K562 (cell line): ENCODE measurements around the gene QRICH1.

Source experiments
- DDX20 ChIP-seq: fragments of 450-650 bp; IDR thresholded peaks from 2 replicates; pipeline ENCODE4 v1.6.1; 2016; ENCODE audit warnings: missing genetic modification characterization, low read depth, mild to moderate bottlenecking, missing compliant biosample characterization, moderate library complexity
- GABPB2 ChIP-seq: fragments of 250-450 bp; sonication (Bioruptor Pico); conservative IDR thresholded peaks from 2 replicates; pipeline ENCODE4 v1.5.1; 2021; ENCODE audit warnings: mild to moderate bottlenecking
- NFXL1 ChIP-seq: fragments of 450-650 bp; formaldehyde crosslinking; IDR thresholded peaks from 2 replicates; pipeline ENCODE4 v1.4.0; 2021; ENCODE audit warnings: mild to moderate bottlenecking
- SIN3A ChIP-seq, 2 experiments: fragments of 150-350 bp in 1 of 2; IDR thresholded peaks; 2 replicates each; pipeline ENCODE4 v1.6.1; 2011 to 2016; ENCODE audit warnings: borderline replicate concordance in 2 of 2, low read depth in 2 of 2, low read length in 2 of 2, mild to moderate bottlenecking in 2 of 2, moderate library complexity in 2 of 2; ENCODE audit not compliant: control insufficient read depth in 1 of 2
- SMC3 ChIP-seq: conservative IDR thresholded peaks from 2 replicates; pipeline ENCODE4 v1.6.1; 2011; ENCODE audit warnings: low read depth, low read length, improper control_type of control experiment; ENCODE audit not compliant: insufficient read depth
- TCF7L2 ChIP-seq: fragments of 150-350 bp; IDR thresholded peaks from 2 replicates; pipeline ENCODE4 v1.6.1; 2016; ENCODE audit warnings: low read depth, mild to moderate bottlenecking, low read length, moderate library complexity
- ZNF778 ChIP-seq: fragments of 450-650 bp; formaldehyde crosslinking; IDR thresholded peaks from 2 replicates; pipeline ENCODE4 v1.4.0; 2020; ENCODE audit warnings: mild to moderate bottlenecking, moderate library complexity
- TF ChIP-seq, protein P1 (sequence below), 3 experiments: IDR thresholded peaks in 2 of 3; conservative IDR thresholded peaks in 1 of 3; 2 replicates each; pipeline ENCODE4 v1.5.1; 2011 to 2012; ENCODE audit warnings: low read length in 3 of 3, mild to moderate bottlenecking in 3 of 3, control low read depth in 2 of 3, improper control_type of control experiment in 1 of 3, inconsistent platforms in 1 of 3, low read depth in 1 of 3, mixed read lengths in 1 of 3, moderate library complexity in 1 of 3; ENCODE audit not compliant: insufficient read depth in 2 of 3
- TF ChIP-seq, protein P2 (sequence below): fragments of 150-350 bp; IDR thresholded peaks from 2 replicates; pipeline ENCODE4 v1.6.1; 2014; ENCODE audit warnings: low read depth, mild to moderate bottlenecking, low read length, borderline replicate concordance
- TF ChIP-seq, protein P3 (sequence below): sonication (generic); formaldehyde crosslinking; IDR thresholded peaks from 2 replicates; pipeline ENCODE4 v1.8.0; 2022; ENCODE audit warnings: mild to moderate bottlenecking, missing genetic modification reagents
- TF ChIP-seq, protein P4 (sequence below), 2 experiments: fragments of 450-650 bp; formaldehyde crosslinking in 1 of 2; IDR thresholded peaks; 2 replicates each; pipeline versions ENCODE4 v1.4.0 to v1.6.1; 2014 to 2020; ENCODE audit warnings: mild to moderate bottlenecking in 2 of 2, borderline replicate concordance in 1 of 2, low read depth in 1 of 2

DNA sequence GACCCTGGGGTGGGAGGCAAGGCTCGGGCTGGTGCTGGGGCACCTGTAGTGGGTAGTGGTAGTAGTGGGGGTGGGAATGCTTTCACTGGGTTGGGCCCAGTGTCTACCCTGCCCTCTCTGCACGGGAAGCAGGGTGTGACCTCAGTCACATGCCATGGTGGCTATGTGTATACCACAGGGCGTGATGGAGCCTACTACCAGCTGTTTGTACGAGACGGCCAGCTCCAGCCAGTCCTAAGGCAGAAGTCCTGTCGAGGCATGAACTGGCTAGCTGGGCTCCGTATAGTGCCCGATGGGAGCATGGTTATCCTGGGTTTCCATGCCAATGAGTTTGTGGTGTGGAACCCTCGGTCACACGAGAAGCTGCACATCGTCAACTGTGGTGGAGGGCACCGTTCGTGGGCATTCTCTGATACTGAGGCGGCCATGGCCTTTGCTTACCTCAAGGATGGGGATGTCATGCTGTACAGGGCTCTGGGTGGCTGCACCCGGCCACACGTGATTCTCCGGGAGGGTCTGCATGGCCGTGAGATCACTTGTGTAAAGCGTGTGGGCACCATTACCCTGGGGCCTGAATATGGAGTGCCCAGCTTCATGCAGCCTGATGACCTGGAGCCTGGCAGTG is 80.6 kb downstream of the QRICH1 start:
- TF ChIP-seq, protein P1, sequence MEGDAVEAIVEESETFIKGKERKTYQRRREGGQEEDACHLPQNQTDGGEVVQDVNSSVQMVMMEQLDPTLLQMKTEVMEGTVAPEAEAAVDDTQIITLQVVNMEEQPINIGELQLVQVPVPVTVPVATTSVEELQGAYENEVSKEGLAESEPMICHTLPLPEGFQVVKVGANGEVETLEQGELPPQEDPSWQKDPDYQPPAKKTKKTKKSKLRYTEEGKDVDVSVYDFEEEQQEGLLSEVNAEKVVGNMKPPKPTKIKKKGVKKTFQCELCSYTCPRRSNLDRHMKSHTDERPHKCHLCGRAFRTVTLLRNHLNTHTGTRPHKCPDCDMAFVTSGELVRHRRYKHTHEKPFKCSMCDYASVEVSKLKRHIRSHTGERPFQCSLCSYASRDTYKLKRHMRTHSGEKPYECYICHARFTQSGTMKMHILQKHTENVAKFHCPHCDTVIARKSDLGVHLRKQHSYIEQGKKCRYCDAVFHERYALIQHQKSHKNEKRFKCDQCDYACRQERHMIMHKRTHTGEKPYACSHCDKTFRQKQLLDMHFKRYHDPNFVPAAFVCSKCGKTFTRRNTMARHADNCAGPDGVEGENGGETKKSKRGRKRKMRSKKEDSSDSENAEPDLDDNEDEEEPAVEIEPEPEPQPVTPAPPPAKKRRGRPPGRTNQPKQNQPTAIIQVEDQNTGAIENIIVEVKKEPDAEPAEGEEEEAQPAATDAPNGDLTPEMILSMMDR (IDR thresholded peaks at IDR 0.05 in 2 of 3, conservative IDR thresholded peaks at IDR 0.05 in 1 of 3; ENCODE audit: insufficient read depth in 2 of 3, low read depth in 1 of 3, low read length in 3 of 3): no peak
- TF ChIP-seq TCF7L2 (no peak), SIN3A (IDR thresholded peaks at IDR 0.05; ENCODE audit: borderline replicate concordance in 2 of 2, control insufficient read depth in 1 of 2, low read depth in 2 of 2, low read length in 2 of 2) (no peak), DDX20 (tag) (no peak), NFXL1 (CRISPR knock-in tag) (no peak), ZNF778 (CRISPR knock-in tag) (no peak), GABPB2 (no peak), SMC3 (no peak)
- TF ChIP-seq, protein P2, sequence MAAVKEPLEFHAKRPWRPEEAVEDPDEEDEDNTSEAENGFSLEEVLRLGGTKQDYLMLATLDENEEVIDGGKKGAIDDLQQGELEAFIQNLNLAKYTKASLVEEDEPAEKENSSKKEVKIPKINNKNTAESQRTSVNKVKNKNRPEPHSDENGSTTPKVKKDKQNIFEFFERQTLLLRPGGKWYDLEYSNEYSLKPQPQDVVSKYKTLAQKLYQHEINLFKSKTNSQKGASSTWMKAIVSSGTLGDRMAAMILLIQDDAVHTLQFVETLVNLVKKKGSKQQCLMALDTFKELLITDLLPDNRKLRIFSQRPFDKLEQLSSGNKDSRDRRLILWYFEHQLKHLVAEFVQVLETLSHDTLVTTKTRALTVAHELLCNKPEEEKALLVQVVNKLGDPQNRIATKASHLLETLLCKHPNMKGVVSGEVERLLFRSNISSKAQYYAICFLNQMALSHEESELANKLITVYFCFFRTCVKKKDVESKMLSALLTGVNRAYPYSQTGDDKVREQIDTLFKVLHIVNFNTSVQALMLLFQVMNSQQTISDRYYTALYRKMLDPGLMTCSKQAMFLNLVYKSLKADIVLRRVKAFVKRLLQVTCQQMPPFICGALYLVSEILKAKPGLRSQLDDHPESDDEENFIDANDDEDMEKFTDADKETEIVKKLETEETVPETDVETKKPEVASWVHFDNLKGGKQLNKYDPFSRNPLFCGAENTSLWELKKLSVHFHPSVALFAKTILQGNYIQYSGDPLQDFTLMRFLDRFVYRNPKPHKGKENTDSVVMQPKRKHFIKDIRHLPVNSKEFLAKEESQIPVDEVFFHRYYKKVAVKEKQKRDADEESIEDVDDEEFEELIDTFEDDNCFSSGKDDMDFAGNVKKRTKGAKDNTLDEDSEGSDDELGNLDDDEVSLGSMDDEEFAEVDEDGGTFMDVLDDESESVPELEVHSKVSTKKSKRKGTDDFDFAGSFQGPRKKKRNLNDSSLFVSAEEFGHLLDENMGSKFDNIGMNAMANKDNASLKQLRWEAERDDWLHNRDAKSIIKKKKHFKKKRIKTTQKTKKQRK: no peak
- TF ChIP-seq, protein P3, sequence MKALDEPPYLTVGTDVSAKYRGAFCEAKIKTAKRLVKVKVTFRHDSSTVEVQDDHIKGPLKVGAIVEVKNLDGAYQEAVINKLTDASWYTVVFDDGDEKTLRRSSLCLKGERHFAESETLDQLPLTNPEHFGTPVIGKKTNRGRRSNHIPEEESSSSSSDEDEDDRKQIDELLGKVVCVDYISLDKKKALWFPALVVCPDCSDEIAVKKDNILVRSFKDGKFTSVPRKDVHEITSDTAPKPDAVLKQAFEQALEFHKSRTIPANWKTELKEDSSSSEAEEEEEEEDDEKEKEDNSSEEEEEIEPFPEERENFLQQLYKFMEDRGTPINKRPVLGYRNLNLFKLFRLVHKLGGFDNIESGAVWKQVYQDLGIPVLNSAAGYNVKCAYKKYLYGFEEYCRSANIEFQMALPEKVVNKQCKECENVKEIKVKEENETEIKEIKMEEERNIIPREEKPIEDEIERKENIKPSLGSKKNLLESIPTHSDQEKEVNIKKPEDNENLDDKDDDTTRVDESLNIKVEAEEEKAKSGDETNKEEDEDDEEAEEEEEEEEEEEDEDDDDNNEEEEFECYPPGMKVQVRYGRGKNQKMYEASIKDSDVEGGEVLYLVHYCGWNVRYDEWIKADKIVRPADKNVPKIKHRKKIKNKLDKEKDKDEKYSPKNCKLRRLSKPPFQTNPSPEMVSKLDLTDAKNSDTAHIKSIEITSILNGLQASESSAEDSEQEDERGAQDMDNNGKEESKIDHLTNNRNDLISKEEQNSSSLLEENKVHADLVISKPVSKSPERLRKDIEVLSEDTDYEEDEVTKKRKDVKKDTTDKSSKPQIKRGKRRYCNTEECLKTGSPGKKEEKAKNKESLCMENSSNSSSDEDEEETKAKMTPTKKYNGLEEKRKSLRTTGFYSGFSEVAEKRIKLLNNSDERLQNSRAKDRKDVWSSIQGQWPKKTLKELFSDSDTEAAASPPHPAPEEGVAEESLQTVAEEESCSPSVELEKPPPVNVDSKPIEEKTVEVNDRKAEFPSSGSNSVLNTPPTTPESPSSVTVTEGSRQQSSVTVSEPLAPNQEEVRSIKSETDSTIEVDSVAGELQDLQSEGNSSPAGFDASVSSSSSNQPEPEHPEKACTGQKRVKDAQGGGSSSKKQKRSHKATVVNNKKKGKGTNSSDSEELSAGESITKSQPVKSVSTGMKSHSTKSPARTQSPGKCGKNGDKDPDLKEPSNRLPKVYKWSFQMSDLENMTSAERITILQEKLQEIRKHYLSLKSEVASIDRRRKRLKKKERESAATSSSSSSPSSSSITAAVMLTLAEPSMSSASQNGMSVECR (CRISPR knock-in tag): no peak
- TF ChIP-seq, protein P4, sequence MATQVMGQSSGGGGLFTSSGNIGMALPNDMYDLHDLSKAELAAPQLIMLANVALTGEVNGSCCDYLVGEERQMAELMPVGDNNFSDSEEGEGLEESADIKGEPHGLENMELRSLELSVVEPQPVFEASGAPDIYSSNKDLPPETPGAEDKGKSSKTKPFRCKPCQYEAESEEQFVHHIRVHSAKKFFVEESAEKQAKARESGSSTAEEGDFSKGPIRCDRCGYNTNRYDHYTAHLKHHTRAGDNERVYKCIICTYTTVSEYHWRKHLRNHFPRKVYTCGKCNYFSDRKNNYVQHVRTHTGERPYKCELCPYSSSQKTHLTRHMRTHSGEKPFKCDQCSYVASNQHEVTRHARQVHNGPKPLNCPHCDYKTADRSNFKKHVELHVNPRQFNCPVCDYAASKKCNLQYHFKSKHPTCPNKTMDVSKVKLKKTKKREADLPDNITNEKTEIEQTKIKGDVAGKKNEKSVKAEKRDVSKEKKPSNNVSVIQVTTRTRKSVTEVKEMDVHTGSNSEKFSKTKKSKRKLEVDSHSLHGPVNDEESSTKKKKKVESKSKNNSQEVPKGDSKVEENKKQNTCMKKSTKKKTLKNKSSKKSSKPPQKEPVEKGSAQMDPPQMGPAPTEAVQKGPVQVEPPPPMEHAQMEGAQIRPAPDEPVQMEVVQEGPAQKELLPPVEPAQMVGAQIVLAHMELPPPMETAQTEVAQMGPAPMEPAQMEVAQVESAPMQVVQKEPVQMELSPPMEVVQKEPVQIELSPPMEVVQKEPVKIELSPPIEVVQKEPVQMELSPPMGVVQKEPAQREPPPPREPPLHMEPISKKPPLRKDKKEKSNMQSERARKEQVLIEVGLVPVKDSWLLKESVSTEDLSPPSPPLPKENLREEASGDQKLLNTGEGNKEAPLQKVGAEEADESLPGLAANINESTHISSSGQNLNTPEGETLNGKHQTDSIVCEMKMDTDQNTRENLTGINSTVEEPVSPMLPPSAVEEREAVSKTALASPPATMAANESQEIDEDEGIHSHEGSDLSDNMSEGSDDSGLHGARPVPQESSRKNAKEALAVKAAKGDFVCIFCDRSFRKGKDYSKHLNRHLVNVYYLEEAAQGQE (IDR thresholded peaks at IDR 0.05; ENCODE audit: borderline replicate concordance): no peak
- TF ChIP-seq, protein P4 (CRISPR knock-in tag; IDR thresholded peaks at IDR 0.05; ENCODE audit: low read depth): no peak
